ENCODE results near the gene DNAH7. TPM values are rescaled to one million over a fixed set of nuclear protein-coding genes. Genes with fewer than 3 reads are reported as not detected.

DNAH7 gene
- total and polyA plus RNA-seq, 2 of the 13 experiments (the other 11 are each of a cell fraction or from before 2014, with no cell fraction given) = 0.09 TPM; not detected in 1

DNA sequence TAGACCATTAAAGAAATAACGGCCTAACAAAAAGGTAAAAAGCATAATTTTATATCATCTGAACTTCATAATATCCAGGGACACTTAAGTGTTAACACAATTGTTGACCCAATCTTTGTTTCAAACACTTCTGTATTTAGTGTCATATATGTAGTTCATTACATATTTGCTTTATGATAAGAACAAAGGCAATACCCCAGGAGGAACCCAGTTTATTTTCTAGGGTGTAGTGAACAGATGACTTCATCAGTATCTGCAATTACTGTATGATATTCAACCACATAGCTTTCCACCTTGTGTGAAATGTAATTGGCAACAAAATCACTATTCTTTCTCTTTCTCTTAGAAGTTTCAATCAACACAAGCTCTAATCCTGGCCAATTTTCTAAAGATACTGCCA is 233.8 kb downstream of the DNAH7 start:
- H3K9me3 ChIP-seq (ENCODE audit: low read length) = no peaks in the 10 kb centered on the region
- POLR2A ChIA-PET = no interaction called here
- no peak for TF ChIP-seq TCF12 (IDR thresholded peaks at IDR 0.05)
- no peak for TF ChIP-seq TCF12 (CRISPR knock-in tag; IDR thresholded peaks at IDR 0.05)
- TF ChIP-seq ATRX (CRISPR knock-in tag; IDR thresholded peaks at IDR 0.05; ENCODE audit: borderline replicate concordance) = no peak
- no peak for TF ChIP-seq ZNF543 (CRISPR knock-in tag; IDR thresholded peaks at IDR 0.05)
- 3% methylated on average over 1 of the region's 1 CpG for WGBS (ENCODE audit: low lambda C conversion rate)
- CTCF ChIA-PET (ENCODE audit: low intra/inter-chr PET ratio, low total read pairs) = no interaction called here
- H3K27me3 ChIP-seq (ENCODE audit: control insufficient read depth in 1 of 2, insufficient read depth in 2 of 2, low read length in 2 of 2) = no peaks in the 10 kb centered on the region
- no peak overlapping the region for H3K9ac ChIP-seq (ENCODE audit: insufficient read depth, low read depth, low read length)
- FAIRE-seq (no peak), DNase-seq (ENCODE audit: low spot score) (no peak), ATAC-seq (no peak)
- H4K20me1 ChIP-seq (ENCODE audit: insufficient read depth, low read length) = no peaks in the 10 kb centered on the region
- BruUV-seq (replicated peaks) = no TSS peak
- intact Hi-C loops (cut with micrococcal nuclease; ENCODE audit: unreplicated experiment) = no loop called here
- H3K4me3 ChIP-seq (replicated peaks in 1 of 3; ENCODE audit: insufficient read depth in 1 of 3, low read depth in 2 of 3, low read length in 3 of 3) = no peak overlapping the region
- H3K4me2 ChIP-seq (ENCODE audit: low read depth, low read length) = no peak overlapping the region
- H3K36me3 ChIP-seq (replicated peaks in 1 of 2; ENCODE audit: control insufficient read depth in 1 of 2, insufficient read depth in 2 of 2, low read length in 2 of 2) = no peaks in the 10 kb centered on the region
- no peak overlapping the region for H3K27ac ChIP-seq (ENCODE audit: extremely low read length, insufficient read depth, low read length)
- no peak overlapping the region for H2AFZ ChIP-seq (ENCODE audit: low read length)
- H3K4me1 ChIP-seq (ENCODE audit: insufficient read depth, low read length) = no peaks in the 10 kb centered on the region
- in situ Hi-C loops (cut with HindIII; ENCODE audit: extremely low pct_ligation_motif_present, low pct_unique_long_range_greater_than_20kb) = no loop called here
- no peaks in the 10 kb centered on the region for H3K79me2 ChIP-seq (ENCODE audit: insufficient read depth, low read length)

- in situ Hi-C loops (cut with HindIII; ENCODE audit: extremely low pct_ligation_motif_present, low pct_unique_long_range_greater_than_20kb) (no loop called here), intact Hi-C loops (cut with micrococcal nuclease; ENCODE audit: unreplicated experiment) (no loop called here)
- H3K4me2 ChIP-seq (ENCODE audit: low read depth, low read length) = no peak overlapping the region
- ATAC-seq (no peak), DNase-seq (ENCODE audit: low spot score) (no peak), FAIRE-seq (no peak)
- no peaks in the 10 kb centered on the region for H3K79me2 ChIP-seq (ENCODE audit: insufficient read depth, low read length)
- no peak overlapping the region for H3K27ac ChIP-seq (ENCODE audit: extremely low read length, insufficient read depth, low read length)
- no peak overlapping the region for H2AFZ ChIP-seq (ENCODE audit: low read length)
- H3K4me1 ChIP-seq (ENCODE audit: insufficient read depth, low read length) = no peaks in the 10 kb centered on the region
- H3K9ac ChIP-seq (ENCODE audit: insufficient read depth, low read depth, low read length) = no peak overlapping the region
- TF ChIP-seq MAFK (conservative IDR thresholded peaks at IDR 0.05 in 1 of 2, IDR thresholded peaks at IDR 0.05 in 1 of 2; ENCODE audit: low read length in 2 of 2) (peak; percentile 58 to 79), ZNF510 (CRISPR knock-in tag; IDR thresholded peaks at IDR 0.05; ENCODE audit: low read depth) (no peak), MAFF (IDR thresholded peaks at IDR 0.05; ENCODE audit: low read depth, low read length) (peak; percentile 75)
- TF ChIP-seq, protein P1, sequence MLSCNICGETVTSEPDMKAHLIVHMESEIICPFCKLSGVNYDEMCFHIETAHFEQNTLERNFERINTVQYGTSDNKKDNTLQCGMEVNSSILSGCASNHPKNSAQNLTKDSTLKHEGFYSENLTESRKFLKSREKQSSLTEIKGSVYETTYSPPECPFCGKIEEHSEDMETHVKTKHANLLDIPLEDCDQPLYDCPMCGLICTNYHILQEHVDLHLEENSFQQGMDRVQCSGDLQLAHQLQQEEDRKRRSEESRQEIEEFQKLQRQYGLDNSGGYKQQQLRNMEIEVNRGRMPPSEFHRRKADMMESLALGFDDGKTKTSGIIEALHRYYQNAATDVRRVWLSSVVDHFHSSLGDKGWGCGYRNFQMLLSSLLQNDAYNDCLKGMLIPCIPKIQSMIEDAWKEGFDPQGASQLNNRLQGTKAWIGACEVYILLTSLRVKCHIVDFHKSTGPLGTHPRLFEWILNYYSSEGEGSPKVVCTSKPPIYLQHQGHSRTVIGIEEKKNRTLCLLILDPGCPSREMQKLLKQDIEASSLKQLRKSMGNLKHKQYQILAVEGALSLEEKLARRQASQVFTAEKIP (CRISPR knock-in tag; IDR thresholded peaks at IDR 0.05; ENCODE audit: borderline replicate concordance) = no peak
- no peaks in the 10 kb centered on the region for H4K20me1 ChIP-seq (ENCODE audit: insufficient read depth, low read length)
- BruUV-seq (replicated peaks) = no TSS peak
- no peaks in the 10 kb centered on the region for H3K36me3 ChIP-seq (replicated peaks in 1 of 2; ENCODE audit: control insufficient read depth in 1 of 2, insufficient read depth in 2 of 2, low read length in 2 of 2)
- no peaks in the 10 kb centered on the region for H3K27me3 ChIP-seq (ENCODE audit: control insufficient read depth in 1 of 2, insufficient read depth in 2 of 2, low read length in 2 of 2)
- CTCF ChIA-PET (ENCODE audit: low intra/inter-chr PET ratio, low total read pairs) = no interaction called here
- WGBS (ENCODE audit: low lambda C conversion rate) = 2% methylated on average over 3 of the region's 3 CpGs
- no peaks in the 10 kb centered on the region for H3K9me3 ChIP-seq (ENCODE audit: low read length)
- POLR2A ChIA-PET = no interaction called here
- H3K4me3 ChIP-seq (replicated peaks in 1 of 3; ENCODE audit: insufficient read depth in 1 of 3, low read depth in 2 of 3, low read length in 3 of 3) = no peak overlapping the region
Observed at GRCh38 chr2:195830968-195831950, 237.4 kb downstream of the DNAH7 start.

Measured in HepG2 (cell line).